Common myeloid progenitor, CD34-positive (primary cell): ENCODE measurements around the gene CENPK.

Experiments
- CTCF ChIA-PET: fragments of 350-600 bp; sonication (Branson Sonifier 250); formaldehyde crosslinking; loops from one replicate; lab custom pipeline; 2021; ENCODE audit warnings: antibody characterized with exemption; lab: Charles Lee
- POLR2A ChIA-PET: fragments of 350-600 bp; sonication (Branson Sonifier 250); formaldehyde crosslinking; loops from one replicate; lab custom pipeline; 2021; ENCODE audit warnings: antibody characterized with exemption; lab: Charles Lee
- DNase-seq, 3 donors: peaks; one replicate each; pipeline versions ENCODE4 v3.0.0 to v3.0.0-alpha.2; 2013
- H3K27ac ChIP-seq, 2 experiments: 1 replicate in 1 of 2; 2 replicates in 1 of 2; pipeline ENCODE4 v1.7.0; 2013; ENCODE audit warnings: inconsistent platforms in 2 of 2, low read length in 2 of 2, mild to moderate bottlenecking in 2 of 2, low read depth in 1 of 2, moderate library complexity in 1 of 2; ENCODE audit not compliant: severe bottlenecking in 2 of 2, insufficient read depth in 1 of 2, poor library complexity in 1 of 2
- H3K27me3 ChIP-seq, 5 experiments: replicated peaks in 2 of 5; 1 replicate in 3 of 5; 2 replicates in 2 of 5; pipeline versions ENCODE4 v1.6.1 to v1.7.0; 2013; ENCODE audit warnings: low read length in 4 of 5, mild to moderate bottlenecking in 2 of 5, moderate library complexity in 2 of 5, inconsistent platforms in 1 of 5; ENCODE audit not compliant: insufficient read depth in 5 of 5, control insufficient read depth in 4 of 5
- H3K36me3 ChIP-seq, 4 experiments: 1 replicate in 2 of 4; 2 replicates in 2 of 4; pipeline versions ENCODE4 v1.6.1 to v1.7.0; 2013; ENCODE audit warnings: low read length in 3 of 4, control low read depth in 1 of 4, mild to moderate bottlenecking in 1 of 4; ENCODE audit not compliant: control insufficient read depth in 4 of 4, insufficient read depth in 4 of 4
- H3K4me1 ChIP-seq, 4 experiments: 1 replicate in 3 of 4; 2 replicates in 1 of 4; pipeline versions ENCODE4 v1.6.1 to v1.7.1; 2013; ENCODE audit warnings: low read length in 3 of 4, mild to moderate bottlenecking in 3 of 4, control low read depth in 1 of 4, inconsistent platforms in 1 of 4, moderate library complexity in 1 of 4; ENCODE audit not compliant: control insufficient read depth in 4 of 4, insufficient read depth in 4 of 4; ENCODE audit errors: control extremely low read depth in 1 of 4
- H3K4me3 ChIP-seq, 7 experiments: 1 replicate in 4 of 7; 2 replicates in 3 of 7; pipeline versions ENCODE4 v1.5.1 to v1.7.0; 2013; ENCODE audit warnings: mild to moderate bottlenecking in 7 of 7, low read length in 6 of 7, moderate library complexity in 6 of 7, inconsistent platforms in 2 of 7, low read depth in 2 of 7, control low read depth in 1 of 7; ENCODE audit not compliant: insufficient read depth in 4 of 7, control insufficient read depth in 1 of 7; ENCODE audit errors: extremely low read depth in 1 of 7
- H3K9me3 ChIP-seq, 5 experiments: 1 replicate in 4 of 5; 2 replicates in 1 of 5; pipeline versions ENCODE4 v1.6.1 to v1.7.1; 2013; ENCODE audit warnings: low read length in 4 of 5, mild to moderate bottlenecking in 2 of 5, inconsistent platforms in 1 of 5, low read depth in 1 of 5, moderate library complexity in 1 of 5; ENCODE audit not compliant: control insufficient read depth in 4 of 5, insufficient read depth in 2 of 5; ENCODE audit errors: control extremely low read depth in 1 of 5
- WGBS: methylation state at CpG from one replicate; pipeline ENCODE4 v1.1.5; 2013; ENCODE audit not compliant: insufficient coverage; 5-methylcytosine and 5-hydroxymethylcytosine counted together

Gene CENPK

DNA sequence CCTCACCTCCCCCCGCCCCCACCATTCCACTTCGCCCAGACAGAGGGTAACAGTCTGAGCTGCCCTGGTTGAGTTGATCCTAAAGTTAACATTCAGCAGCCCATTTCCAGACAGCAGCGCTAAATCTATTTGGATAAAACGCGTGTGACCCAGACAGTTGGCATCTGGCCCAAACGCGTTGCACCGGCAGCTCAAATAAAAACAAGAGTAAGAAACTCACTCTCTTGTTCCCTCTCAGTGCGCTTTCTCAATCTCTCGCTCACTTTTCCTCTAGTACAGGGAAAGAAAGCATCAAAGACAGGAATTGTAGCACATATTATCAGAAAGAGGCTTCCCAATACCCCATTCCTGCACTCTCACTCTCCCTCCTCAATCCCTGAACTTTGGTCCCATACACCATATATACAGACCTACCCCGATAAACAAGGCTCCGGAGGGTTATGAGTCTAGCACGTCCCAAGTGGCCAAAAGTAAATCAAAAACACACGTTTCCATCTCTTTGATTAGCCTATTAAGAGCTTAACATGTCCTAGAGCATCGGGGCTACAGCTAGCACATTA, 82.6 kb downstream of the CENPK start:
- Histone ChIP-seq H3K9me3 (no peaks in the 10 kb centered on the region), H3K4me3 (peak overlapping the region in 6 of 7 experiments; percentile 72 to 98 (median 86)), H3K4me1 (peaks cover 8 to 39% (median 26%) of the 10 kb centered on the region in 4 experiments), H3K27me3 (peaks cover 0 to 2% (median 0%) of the 10 kb centered on the region in 5 experiments), H3K27ac (no peak overlapping the region), H3K36me3 (no peaks in the 10 kb centered on the region)
- ChIA-PET CTCF (interaction anchor here (1.2 to 1.6 kb wide), 4 partner anchors 218 to 672 kb away, joined by 4 to 7 read pairs (median 4); no protein-coding TSS in a partner anchor), POLR2A (no interaction called here)
- peak; percentile 40 to 76 (median 75) for DNase-seq
- WGBS = 0% methylated on average over 9 of the region's 15 CpGs

GRCh38 chr5:65479527-65479926, 83.4 kb downstream of the CENPK start:
- peak in 1 of 3 donors; percentile 1 for DNase-seq
- H3K27me3 ChIP-seq = peaks cover 0 to 2% (median 0%) of the 10 kb centered on the region in 5 experiments
- H3K9me3 ChIP-seq = no peaks in the 10 kb centered on the region
- peak overlapping the region in 4 of 7 experiments; percentile 72 to 97 (median 82) for H3K4me3 ChIP-seq
- H3K4me1 ChIP-seq = peaks cover 8 to 39% (median 26%) of the 10 kb centered on the region in 4 experiments
- WGBS = no CpG with 5 or more reads among the region's 1 CpG
- no peaks in the 10 kb centered on the region for H3K36me3 ChIP-seq
- ChIA-PET CTCF (interaction anchor here (1.5 kb wide), 1 partner anchor 379 kb away, joined by 4 read pairs; no protein-coding TSS in a partner anchor), POLR2A (no interaction called here)
- no peak overlapping the region for H3K27ac ChIP-seq

DNA sequence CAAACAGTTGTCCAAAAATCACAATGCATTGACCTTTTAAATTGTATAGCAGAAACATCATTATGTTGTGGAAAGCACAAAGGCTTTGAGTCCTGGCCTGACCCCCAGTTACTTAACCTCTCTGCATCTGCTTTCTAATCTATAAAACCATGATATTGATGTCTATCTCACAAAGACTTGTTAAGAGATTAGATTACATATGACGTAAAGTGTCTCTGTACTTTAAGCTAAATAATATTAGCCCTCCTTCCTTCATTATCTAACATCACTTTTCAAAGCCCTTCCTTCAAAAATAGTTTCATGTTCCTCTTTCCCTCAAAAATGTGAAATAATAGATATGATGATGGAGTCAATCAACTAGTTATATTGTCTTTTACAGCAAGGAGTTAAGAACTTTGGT, 84.6 kb downstream of the CENPK start:
- H3K4me1 ChIP-seq = peaks cover 8 to 36% (median 23%) of the 10 kb centered on the region in 4 experiments
- peaks cover 0 to 2% (median 0%) of the 10 kb centered on the region in 5 experiments for H3K27me3 ChIP-seq
- ChIA-PET CTCF (no interaction called here), POLR2A (no interaction called here)
- H3K4me3 ChIP-seq = no peak overlapping the region
- no peaks in the 10 kb centered on the region for H3K36me3 ChIP-seq
- no CpG with 5 or more reads among the region's 1 CpG for WGBS
- H3K9me3 ChIP-seq = no peaks in the 10 kb centered on the region
- H3K27ac ChIP-seq = no peak overlapping the region
- no peak for DNase-seq

- 100% methylated on average over 1 of the region's 1 CpG for WGBS
- ChIA-PET POLR2A (no interaction called here), CTCF (interaction anchor here (0.8 kb wide), 2 partner anchors 8 to 665 kb away, joined by 3 to 4 read pairs; no protein-coding TSS in a partner anchor)
- Histone ChIP-seq H3K4me1 (peaks cover 1 to 14% (median 8%) of the 10 kb centered on the region in 4 experiments), H3K4me3 (no peak overlapping the region), H3K27me3 (peaks cover 0 to 2% (median 0%) of the 10 kb centered on the region in 5 experiments), H3K27ac (no peak overlapping the region), H3K9me3 (no peaks in the 10 kb centered on the region), H3K36me3 (no peaks in the 10 kb centered on the region)
- no peak for DNase-seq
Measured at GRCh38 chr5:65475895-65476294, 87.1 kb downstream of the CENPK start.

- H3K27me3 ChIP-seq = no peaks in the 10 kb centered on the region
- H3K4me3 ChIP-seq = no peak overlapping the region
- POLR2A ChIA-PET = no interaction called here
- H3K9me3 ChIP-seq = no peaks in the 10 kb centered on the region
- peaks cover 0 to 8% (median 2%) of the 10 kb centered on the region in 4 experiments for H3K4me1 ChIP-seq
- CTCF ChIA-PET = interaction anchor here (0.7 kb wide), 1 partner anchor 376 kb away, joined by 3 read pairs; no protein-coding TSS in a partner anchor
- H3K36me3 ChIP-seq = no peaks in the 10 kb centered on the region
- 100% methylated on average over 2 of the region's 4 CpGs for WGBS
- no peak for DNase-seq
- no peak overlapping the region for H3K27ac ChIP-seq
Measured at GRCh38 chr5:65475336-65475735, 87.6 kb downstream of the CENPK start.

DNA sequence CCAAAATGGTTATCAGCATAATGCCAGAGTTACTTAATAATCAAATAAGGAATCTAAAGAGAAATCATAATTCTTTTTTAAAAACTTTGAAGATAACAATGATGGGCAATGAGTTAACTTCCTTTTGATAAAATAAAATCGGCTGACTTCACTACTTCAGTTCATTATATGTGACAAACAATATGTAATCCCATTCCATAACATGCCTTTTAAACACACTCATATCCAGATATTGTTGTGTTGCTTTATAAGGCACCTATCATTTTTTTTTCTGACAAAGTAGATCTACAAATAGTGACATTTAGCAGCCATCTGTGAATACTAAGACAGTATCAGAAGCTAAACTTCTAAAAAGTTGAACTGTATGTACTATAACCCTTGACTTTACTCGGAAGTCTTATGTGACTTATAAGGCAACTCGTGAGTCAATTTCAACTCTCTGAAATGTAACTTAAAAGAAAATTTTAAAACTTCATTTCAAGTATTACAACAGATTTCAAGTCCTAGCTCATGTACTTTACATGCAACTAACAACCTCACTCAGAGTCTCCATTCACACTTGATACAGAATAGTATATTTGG, 88.7 kb downstream of the CENPK start:
- ChIA-PET POLR2A (no interaction called here), CTCF (interaction anchor here (0.6 kb wide), 1 partner anchor 104 kb away, joined by 3 read pairs; no protein-coding TSS in a partner anchor)
- H3K4me1 ChIP-seq = no peaks in the 10 kb centered on the region
- no peak overlapping the region for H3K27ac ChIP-seq
- no peaks in the 10 kb centered on the region for H3K9me3 ChIP-seq
- WGBS = 100% methylated on average over 2 of the region's 3 CpGs
- H3K36me3 ChIP-seq = no peaks in the 10 kb centered on the region
- no peaks in the 10 kb centered on the region for H3K27me3 ChIP-seq
- H3K4me3 ChIP-seq = no peak overlapping the region
- no peak for DNase-seq

DNA sequence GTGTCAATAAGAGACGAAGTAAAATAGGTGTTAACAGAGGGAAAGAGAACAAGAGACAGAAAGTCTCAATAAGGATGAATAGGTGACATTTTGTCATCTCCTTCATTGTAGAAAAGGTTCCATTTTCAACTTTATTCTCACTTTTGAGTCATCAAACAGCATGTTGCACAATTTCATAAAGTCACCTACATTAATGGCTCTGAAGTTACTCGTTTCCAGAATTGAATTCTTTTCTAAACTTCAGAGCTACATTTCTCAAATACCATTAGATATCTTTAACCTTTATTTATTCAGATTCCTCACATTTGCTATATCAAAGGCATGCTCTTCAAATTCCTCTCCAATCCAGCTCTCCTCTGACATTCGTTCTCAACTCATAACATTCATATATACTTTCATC, 94.3 kb downstream of the CENPK start:
- Histone ChIP-seq H3K27me3 (no peaks in the 10 kb centered on the region), H3K9me3 (no peaks in the 10 kb centered on the region), H3K36me3 (no peaks in the 10 kb centered on the region), H3K27ac (no peak overlapping the region), H3K4me1 (no peaks in the 10 kb centered on the region), H3K4me3 (no peak overlapping the region)
- ChIA-PET POLR2A (no interaction called here), CTCF (no interaction called here)
- no peak for DNase-seq
- 95% methylated on average over 2 of the region's 3 CpGs for WGBS
